ENCODE data around the gene GLG1. TPM values are rescaled to one million over a fixed set of nuclear protein-coding genes. Genes with fewer than 3 reads are reported as not detected.
"Not testable (repeated sequence)": the region's sequence is repeated elsewhere in the genome, so short reads cannot be mapped to it uniquely, and the experiment has no call there.

The GLG1 gene
- total and polyA plus RNA-seq, 2 experiments from 2014 or later, result 140 to 167 TPM

GRCh38 chr16:74558873-74559272 lies 48.0 kb downstream of the GLG1 start:
- Histone ChIP-seq H3K9me3 (ENCODE audit: low read depth) (no peaks in the 10 kb centered on the region), H3K36me3 (no peaks in the 10 kb centered on the region), H3K27me3 (no peaks in the 10 kb centered on the region), H3K4me3 (no peak overlapping the region), H3K4me1 (ENCODE audit: low read depth) (no peaks in the 10 kb centered on the region), H3K27ac (no peak overlapping the region)
- no peak for TF ChIP-seq CTCF (IDR thresholded peaks at IDR 0.05; ENCODE audit: low read depth, low read length)
- no peak for DNase-seq (ENCODE audit: low read depth in 1 of 2, low spot score in 1 of 2)

DNA sequence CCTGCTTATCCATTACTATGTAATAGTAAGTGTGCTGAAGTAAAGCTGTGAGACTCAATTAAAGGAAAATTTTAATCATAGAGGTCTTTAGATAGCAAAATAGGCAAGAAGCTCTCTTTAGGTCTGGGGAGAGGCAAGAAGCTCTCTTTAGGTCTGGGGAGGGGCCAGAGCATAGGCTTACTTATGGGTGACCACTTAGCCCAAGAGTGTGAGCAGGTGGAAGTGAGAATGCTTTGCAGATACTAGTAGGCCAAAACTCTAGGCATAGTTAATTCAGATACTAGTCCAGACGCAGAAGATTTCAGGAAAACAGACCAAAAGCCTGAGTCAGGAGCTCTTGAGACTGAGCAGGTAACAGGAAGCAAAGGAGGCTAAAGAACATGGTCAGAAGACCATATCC lies 49.6 kb downstream of the GLG1 start:
- Histone ChIP-seq H3K27me3 (no peaks in the 10 kb centered on the region), H3K9me3 (ENCODE audit: low read depth) (no peaks in the 10 kb centered on the region), H3K36me3 (no peaks in the 10 kb centered on the region), H3K4me1 (ENCODE audit: low read depth) (no peaks in the 10 kb centered on the region), H3K27ac (no peak overlapping the region), H3K4me3 (no peak overlapping the region)
- TF ChIP-seq CTCF (IDR thresholded peaks at IDR 0.05; ENCODE audit: low read depth, low read length), result no peak
- DNase-seq (ENCODE audit: low read depth in 1 of 2, low spot score in 1 of 2), result no peak

- H3K4me3 ChIP-seq, result no peak overlapping the region
- no peaks in the 10 kb centered on the region for H3K36me3 ChIP-seq
- H3K9me3 ChIP-seq (ENCODE audit: low read depth), result no peaks in the 10 kb centered on the region
- H3K27ac ChIP-seq, result no peak overlapping the region
- H3K4me1 ChIP-seq (ENCODE audit: low read depth), result no peaks in the 10 kb centered on the region
- H3K27me3 ChIP-seq, result no peaks in the 10 kb centered on the region
- peak in 1 of 2 donors; percentile 14 for DNase-seq (ENCODE audit: low read depth in 1 of 2, low spot score in 1 of 2)
- TF ChIP-seq CTCF (IDR thresholded peaks at IDR 0.05; ENCODE audit: low read depth, low read length), result no peak
Observed at GRCh38 chr16:74556375-74556922, 50.5 kb downstream of the GLG1 start.

DNA sequence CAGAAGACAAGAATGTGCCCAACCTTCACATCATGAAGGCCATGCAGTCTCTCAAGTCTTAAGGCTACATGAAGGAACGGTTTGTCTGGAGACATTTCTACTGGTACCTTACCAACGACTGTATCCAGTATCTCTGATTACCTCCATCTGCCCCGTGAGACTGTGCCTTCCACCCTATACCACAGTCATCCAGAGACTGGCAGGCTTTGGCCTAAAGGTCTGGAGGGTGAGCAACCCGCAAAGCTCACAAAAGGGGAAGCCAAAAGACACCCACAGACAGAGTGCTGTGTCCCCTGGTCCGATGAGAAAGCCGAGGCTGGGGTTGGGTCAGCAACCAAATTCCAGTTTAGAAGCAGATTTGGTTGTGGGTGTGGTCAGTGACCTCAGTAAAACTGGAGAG lies 54.6 kb downstream of the GLG1 start:
- DNase-seq (ENCODE audit: low read depth in 1 of 2, low spot score in 1 of 2); H3K27me3 ChIP-seq; H3K36me3 ChIP-seq; H3K27ac ChIP-seq; H3K9me3 ChIP-seq (ENCODE audit: low read depth); H3K4me1 ChIP-seq (ENCODE audit: low read depth); H3K4me3 ChIP-seq: not testable (repeated sequence)

- H3K27me3 ChIP-seq; H3K27ac ChIP-seq; H3K4me3 ChIP-seq; H3K4me1 ChIP-seq (ENCODE audit: low read depth); H3K9me3 ChIP-seq (ENCODE audit: low read depth); DNase-seq (ENCODE audit: low read depth in 1 of 2, low spot score in 1 of 2); H3K36me3 ChIP-seq: not testable (repeated sequence)
Observed at GRCh38 chr16:74550227-74551019, 56.5 kb downstream of the GLG1 start.

DNA sequence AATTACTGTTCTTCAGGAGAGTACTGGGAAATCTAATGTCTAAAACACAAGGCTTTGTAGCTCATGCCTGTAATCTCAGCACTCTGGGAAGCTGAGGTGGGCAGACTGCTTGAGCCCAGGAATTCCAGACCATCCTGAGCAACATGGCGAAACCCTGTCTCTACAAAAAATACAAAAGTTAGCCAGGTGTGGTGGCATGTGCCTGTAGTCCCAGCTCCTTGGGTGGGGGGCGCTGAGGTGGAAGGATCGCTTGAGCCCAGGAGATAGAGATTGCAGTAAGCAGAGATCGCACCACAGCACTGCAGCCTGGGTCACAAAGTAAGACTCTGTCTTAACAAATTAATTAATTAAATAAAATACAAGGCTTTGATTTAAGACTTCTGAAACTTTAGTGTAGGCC lies 60.8 kb downstream of the GLG1 start:
- not testable (repeated sequence) for H3K9me3 ChIP-seq (ENCODE audit: low read depth); H3K4me3 ChIP-seq; H3K4me1 ChIP-seq (ENCODE audit: low read depth); H3K27ac ChIP-seq; H3K36me3 ChIP-seq; DNase-seq (ENCODE audit: low read depth in 1 of 2, low spot score in 1 of 2); H3K27me3 ChIP-seq

- H3K27ac ChIP-seq; H3K4me3 ChIP-seq; H3K4me1 ChIP-seq (ENCODE audit: low read depth); DNase-seq (ENCODE audit: low read depth in 1 of 2, low spot score in 1 of 2); H3K27me3 ChIP-seq; H3K9me3 ChIP-seq (ENCODE audit: low read depth); H3K36me3 ChIP-seq: not testable (repeated sequence)
Observed at GRCh38 chr16:74542911-74543578, 63.9 kb downstream of the GLG1 start.

DNA sequence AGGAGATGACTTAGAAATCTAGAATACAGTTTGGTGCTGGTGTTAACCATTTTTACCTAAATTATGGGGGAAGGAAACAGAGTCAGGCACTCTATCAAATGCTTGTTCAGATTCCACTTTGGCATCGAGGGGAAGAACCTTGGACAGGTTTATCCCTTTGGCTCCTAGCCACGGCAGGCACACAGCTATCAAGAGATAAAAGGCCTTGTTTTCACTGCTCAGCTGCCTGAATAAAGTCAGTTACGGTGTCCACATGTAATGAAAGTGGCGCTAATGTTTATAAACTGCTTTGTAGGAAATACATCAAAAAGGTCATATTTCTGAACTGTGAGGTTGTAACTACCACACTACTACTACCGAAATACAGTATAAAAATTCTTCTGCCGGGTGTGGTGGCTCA lies 66.3 kb downstream of the GLG1 start:
- H3K27me3 ChIP-seq; H3K36me3 ChIP-seq; H3K9me3 ChIP-seq (ENCODE audit: low read depth); H3K4me1 ChIP-seq (ENCODE audit: low read depth); H3K4me3 ChIP-seq: not testable (repeated sequence)
- H3K27ac ChIP-seq, result peak overlapping the region; percentile 39
- peak in 1 of 2 donors; percentile 29 for DNase-seq (ENCODE audit: low read depth in 1 of 2, low spot score in 1 of 2)

GRCh38 chr16:74538801-74539200 lies 68.1 kb downstream of the GLG1 start:
- not testable (repeated sequence) for H3K27ac ChIP-seq; DNase-seq (ENCODE audit: low read depth in 1 of 2, low spot score in 1 of 2); H3K4me1 ChIP-seq (ENCODE audit: low read depth); H3K27me3 ChIP-seq; H3K36me3 ChIP-seq; H3K4me3 ChIP-seq; H3K9me3 ChIP-seq (ENCODE audit: low read depth)

GRCh38 chr16:74537746-74538145 lies 69.2 kb downstream of the GLG1 start:
- H3K9me3 ChIP-seq (ENCODE audit: low read depth); H3K4me3 ChIP-seq; H3K27ac ChIP-seq; DNase-seq (ENCODE audit: low read depth in 1 of 2, low spot score in 1 of 2); H3K4me1 ChIP-seq (ENCODE audit: low read depth); H3K27me3 ChIP-seq; H3K36me3 ChIP-seq: not testable (repeated sequence)

DNA sequence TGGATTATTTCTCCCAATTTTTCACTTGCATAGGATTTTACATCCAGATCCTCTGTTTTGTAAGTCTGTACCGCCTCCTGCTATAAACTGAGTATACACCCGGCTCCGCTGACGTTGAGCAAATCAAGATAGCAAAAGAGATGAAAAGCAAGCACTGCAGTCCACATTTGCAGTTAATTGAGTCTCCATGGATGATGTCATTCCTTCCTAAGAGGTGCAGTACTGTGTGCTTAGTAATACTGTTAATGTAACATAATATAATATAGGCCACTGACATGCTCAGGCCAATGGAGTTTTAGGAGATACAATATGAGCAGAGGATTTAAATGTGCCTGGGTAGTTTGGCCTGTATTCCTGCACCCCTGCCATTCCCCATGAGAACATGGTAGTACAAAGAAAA lies 72.3 kb downstream of the GLG1 start:
- H3K4me3 ChIP-seq, H3K27ac ChIP-seq: not testable (repeated sequence)
- peak in 1 of 2 donors; percentile 27 for DNase-seq (ENCODE audit: low read depth in 1 of 2, low spot score in 1 of 2)

More for the DNA sequence above, 72.3 kb downstream of the GLG1 start:
- not testable (repeated sequence) for H3K27me3 ChIP-seq; H3K9me3 ChIP-seq (ENCODE audit: low read depth); H3K36me3 ChIP-seq; H3K4me1 ChIP-seq (ENCODE audit: low read depth)
